HG03571 (cell line): ENCODE data around the gene NHEJ1.

Experiments used
- ATAC-seq: cut with Tn5 transposase; IDR thresholded peaks from one replicate; pipeline ENCODE4 v1.9.1; 2021; ENCODE audit not compliant: unreplicated experiment

NHEJ1 gene

DNA sequence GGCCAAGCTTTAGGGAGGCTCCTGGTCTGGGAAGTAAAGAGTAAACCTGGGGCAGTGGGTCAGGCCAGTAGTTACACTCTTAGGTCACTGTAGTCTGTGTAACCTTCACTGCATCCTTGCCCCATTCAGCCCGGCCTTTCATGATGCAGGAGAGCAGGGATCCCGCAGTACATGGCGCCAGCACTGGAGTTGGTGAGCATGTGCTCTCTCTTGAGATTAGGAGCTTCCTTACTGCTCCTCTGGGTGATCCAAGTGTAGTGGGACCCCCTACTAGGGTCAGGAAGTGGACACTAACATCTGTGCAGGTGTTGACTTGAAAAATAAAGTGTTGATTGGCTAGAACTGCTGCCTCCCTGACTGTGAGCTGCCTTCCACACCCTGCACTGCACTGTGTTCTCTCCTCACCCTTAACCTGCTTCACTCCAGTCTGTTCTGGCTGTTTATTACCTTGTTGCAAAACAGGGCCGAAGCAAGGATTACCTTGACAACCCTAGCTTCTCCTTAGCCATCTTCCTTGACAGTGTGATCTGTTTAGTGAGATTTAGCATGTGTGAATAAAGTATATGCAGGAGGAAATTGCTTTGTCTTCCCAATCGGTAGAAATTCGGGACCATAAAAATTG, 22.6 kb upstream of the NHEJ1 start:
- no peak for ATAC-seq

DNA sequence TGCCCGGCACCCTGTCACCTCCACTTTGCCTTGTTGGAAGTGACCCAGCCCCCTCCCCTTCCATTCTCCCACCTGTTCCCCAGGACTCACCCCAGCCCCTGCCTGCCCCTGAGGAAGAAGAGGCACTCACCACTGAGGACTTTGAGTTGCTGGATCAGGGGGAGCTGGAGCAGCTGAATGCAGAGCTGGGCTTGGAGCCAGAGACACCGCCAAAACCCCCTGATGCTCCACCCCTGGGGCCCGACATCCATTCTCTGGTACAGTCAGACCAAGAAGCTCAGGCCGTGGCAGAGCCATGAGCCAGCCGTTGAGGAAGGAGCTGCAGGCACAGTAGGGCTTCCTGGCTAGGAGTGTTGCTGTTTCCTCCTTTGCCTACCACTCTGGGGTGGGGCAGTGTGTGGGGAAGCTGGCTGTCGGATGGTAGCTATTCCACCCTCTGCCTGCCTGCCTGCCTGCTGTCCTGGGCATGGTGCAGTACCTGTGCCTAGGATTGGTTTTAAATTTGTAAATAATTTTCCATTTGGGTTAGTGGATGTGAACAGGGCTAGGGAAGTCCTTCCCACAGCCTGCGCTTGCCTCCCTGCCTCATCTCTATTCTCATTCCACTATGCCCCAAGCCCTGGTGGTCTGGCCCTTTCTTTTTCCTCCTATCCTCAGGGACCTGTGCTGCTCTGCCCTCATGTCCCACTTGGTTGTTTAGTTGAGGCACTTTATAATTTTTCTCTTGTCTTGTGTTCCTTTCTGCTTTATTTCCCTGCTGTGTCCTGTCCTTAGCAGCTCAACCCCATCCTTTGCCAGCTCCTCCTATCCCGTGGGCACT, 21.9 kb upstream of the NHEJ1 start:
- no peak for ATAC-seq

DNA sequence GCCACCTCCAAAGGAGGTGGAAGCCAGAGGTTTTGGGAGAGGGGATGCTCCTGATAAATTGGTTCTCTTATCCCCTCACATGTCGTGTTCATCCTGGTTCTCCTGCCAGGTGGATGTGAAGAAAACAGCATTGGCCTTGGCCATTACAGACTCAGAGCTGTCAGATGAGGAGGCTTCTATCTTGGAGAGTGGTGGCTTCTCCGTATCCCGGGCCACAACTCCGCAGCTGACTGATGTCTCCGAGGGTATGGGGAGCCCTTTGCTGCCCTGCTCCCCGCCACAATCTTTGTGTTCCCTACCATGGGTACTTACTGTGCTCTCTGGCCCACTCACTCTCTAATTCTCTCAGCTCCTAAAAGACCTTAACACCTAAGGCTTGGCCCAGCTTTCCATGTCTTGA, 20.9 kb upstream of the NHEJ1 start:
- ATAC-seq = no peak

DNA sequence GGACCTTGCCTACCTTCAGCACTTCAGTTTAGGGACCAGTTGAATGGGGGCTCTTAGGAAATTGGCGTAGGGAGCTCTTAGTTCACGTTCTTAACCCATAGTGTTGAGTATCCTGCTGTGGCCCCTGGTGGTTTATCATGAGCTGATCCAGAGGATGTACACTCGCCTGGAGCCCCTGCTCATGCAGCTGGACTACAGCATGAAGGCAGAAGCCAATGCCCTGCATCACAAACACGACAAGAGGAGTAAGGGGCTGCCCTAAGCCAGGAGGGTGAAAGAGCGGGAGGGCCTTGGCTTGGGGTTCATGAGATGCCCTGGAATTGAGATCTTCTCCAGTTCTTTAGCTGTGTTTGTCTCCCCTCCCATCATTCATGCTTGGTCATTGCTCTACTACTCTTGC, 20.3 kb upstream of the NHEJ1 start:
- ATAC-seq = no peak

DNA sequence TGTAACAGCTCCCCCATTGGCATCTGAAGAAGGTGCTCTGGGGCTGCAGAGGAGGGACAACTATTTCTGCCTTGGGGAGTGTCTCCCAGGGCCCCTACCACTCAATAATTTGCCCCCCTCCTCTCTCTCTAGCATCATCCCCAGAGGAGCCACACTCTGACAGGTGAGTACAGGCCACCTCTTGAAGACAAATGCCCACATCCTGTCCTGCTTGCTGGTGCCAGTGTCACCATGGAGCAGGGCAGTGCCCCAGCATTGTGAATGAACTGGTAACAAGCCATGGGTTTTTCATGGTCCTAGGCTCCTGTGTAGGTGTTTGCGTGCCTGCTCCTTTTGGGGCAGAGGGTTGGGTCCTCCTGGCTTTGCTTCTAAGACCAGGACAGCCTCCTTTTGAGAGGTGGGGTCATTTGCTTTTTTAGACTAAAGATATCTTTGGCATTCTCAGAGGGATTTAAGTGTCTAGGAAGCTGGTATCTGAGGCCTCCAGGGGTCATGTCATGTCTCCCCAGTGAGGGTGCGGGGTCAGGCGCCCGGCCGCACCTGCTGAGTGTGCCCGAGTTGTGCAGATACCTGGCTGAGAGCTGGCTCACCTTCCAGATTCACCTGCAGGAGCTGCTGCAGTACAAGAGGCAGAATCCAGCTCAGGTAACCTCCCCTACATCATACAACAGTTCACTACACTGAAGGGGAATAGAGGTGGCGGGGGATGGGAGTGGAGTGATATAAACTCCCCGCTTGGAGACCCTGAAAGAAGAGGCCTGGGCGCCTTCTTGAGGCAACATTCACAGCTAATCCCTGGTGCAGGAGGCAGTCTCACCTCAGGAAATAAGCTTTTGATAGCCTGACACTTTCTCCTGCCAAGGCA, 19.2 kb upstream of the NHEJ1 start:
- ATAC-seq = no peak

DNA sequence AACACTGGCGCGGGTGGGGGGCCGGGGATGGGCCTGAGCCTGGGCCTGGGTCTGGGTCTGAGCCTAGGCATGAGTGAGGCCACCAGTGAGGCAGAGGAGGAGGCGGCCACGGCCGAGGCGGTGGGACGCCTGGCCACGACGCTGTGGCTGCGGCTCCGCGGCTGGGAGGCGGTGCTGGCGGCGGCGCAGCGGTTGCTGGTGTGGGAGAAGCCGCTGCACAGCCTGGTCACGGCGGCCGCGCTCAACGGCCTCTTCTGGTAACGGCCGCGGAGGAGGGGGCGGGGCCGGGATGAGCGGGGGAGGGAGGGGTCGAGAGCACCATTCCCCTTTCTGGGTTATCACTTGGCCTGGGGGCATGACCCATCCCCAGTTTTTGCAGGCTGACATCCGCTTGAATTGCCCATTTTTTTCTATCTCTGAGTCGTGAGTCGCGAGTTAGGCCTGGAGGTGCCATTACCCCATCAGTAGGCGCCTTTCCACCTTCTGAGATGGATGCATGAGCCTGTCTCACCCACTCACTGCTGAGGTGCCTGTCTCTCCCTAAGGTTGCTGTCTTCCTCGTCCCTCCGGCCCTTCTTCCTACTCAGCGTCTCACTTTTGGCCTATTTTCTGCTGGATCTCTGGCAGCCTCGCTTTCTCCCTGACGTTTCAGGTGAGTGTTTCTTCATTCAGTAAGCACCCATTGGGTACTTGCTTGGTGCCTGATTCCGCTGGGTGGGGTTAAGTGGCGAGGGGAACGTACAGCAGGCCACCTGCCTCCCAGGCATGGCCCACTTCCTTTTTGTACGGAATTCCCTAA, 18.0 kb upstream of the NHEJ1 start:
- peak; percentile 15 for ATAC-seq

DNA sequence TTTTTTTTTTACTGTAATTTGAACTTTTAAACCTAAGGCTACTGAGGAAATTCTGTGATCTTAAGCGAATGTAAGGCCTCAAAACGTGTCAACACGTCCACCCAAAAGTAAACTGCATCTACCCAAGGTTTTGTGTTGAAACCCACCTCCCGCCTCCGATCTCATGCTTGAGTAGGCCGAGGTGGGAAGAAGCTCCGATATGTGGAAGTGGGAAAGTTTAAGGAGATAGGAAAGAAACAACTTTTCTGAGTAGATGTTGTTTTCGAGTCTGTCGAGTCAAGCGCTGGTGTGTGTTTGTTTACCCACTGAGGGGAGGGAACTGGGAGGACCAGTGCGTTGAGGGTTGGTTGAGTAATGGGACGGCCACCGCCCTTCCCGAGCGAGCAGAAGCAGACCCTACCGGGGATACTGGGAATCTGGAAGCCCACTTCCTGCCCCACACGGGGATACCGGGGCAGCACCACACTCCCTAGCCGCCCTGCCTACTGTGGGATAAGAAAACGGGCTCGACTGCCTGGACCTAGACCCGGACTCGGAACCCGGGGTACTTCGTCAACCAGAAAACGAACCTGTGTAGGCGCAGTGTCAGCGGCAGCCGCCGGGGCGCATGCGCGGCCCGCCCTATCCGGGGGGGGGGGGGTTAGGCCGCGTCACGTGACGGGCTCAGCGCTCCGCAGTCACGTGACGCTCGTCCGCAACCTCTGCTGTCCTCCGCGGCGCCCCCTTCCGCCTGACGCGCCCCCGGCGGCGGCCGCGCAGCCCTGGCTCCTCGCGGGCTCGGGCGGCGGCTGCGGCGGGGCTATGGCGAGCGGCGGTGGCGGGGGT, 17.1 kb upstream of the NHEJ1 start, which contains the start of gene RETREG2:
Gene RETREG2 (plus strand): TSS at position 724 of the 825 bp plus-strand sequence. CDS start 78 bp downstream, at position 802.
- ATAC-seq = peak; percentile 37

DNA sequence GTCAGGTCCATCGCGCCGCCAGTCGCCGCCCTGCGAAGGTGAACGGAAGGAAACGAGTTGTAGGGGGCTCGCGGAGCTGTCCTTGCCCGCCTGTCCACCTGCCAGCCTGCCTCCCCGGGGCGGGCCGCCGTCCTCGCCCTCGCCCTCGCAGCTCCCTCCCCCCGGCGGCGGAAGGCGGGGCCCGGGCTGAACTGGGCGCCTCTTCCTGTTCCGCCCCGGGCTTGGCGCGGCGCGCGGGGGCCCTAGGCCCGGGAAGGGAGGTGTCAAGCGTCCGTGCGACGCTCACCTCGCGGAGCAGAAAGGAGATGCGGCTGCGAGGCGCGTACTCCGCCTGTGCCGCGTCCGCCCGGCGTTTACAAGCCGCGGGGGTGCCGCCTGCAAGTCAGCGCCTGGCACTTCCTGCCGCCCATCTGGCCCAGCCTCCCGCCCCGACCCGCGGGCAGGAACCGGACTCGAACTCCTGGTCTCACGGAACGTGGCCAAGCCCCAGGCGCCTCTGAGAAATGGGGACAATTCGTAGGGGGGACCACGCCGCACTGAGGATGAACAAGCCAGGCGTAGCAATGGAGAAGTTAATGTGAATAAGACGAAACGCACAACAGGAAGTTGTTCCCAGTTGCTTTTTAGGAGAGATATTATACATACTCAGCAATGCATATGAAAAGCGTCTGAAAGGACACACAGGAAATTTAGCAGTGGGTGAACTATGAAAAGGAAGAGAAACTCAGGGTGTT, 16.4 kb upstream of the NHEJ1 start, which contains the start of gene CNPPD1:
Gene CNPPD1 (minus strand): TSS at position 108 of the 734 bp plus-strand sequence. CDS start 97 bp downstream, at position 11.
- ATAC-seq = peak; percentile 65

DNA sequence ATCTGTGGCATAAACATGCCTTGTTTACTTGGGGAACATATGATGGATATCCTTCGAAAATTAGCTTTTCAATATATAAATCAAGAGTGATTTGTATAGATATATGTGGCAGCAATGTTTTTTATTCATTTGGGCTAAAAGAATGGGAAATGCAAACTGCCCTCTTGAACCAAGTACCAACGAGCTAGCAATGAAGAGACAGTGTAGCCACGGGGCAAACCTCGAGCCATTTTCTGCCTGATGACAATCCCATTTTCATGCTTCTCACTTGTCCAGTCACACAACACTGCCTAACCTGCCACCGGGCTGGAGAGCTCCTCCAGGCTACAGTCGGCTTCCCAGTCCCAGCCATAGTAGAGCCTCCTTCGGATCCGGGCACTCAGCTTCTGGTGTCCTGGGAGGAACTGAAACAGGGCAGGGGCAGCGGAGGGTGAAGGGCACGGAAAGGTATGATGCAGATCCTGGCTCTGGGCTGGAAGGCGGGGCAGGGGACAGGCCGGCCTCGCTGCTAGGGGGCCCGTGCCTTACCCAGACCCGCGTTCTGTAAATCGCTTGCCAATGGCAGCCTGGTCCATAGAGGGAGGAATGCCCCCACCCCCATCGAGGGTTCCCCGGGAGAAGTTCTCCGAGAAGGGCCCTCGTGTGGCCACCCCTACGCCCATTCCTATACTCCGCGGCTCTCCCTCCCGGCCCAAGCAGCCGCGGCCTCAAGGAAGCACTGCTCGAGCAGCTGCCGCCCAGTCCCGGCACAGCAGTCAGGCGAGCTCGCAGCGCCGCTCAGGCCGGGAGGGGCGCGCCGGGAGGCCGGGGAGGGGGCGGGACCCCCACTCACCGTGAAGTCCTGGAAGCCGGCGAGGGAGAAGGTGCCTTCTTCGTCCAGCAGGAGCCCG, 15.6 kb upstream of the NHEJ1 start:
- peak; percentile 21 for ATAC-seq

DNA sequence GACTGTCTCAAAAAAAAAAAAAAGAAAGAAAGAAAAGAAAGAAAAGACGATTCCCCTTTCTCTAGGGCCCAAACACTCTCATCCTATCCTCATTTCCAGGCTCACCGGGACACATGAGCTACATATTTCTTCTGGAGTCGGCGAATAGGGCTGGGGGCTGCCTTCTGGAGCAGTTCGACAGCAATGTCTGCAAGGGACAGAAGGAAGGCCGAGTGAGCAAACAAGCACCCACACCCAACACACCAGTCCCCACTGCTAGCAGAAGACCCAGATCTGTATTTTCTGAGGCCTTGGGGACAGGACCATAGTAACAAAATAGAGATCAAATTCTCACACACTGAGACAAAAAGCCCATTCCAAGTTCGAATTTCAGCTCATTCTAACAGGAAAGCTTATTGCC, 14.9 kb upstream of the NHEJ1 start:
- ATAC-seq = no peak

DNA sequence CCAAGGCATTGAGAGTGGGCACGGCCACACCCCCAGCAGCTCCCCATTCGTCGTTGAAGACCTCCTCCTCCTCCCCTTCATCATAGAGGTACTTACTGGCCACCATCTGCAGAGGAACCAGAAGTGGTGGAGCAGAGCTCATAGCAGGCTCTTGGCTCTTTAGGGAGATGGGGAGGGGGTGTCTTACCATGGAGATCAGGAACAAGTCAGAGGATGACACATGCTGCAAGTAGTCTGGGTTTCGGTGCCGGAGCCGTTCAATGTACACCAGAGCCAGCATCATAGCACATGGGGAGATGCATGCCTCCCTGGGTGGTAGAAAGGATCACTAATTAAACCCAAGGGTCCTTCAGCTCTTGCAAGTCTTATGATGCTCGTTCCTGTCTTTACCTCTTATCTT, 14.2 kb upstream of the NHEJ1 start:
- ATAC-seq = no peak

DNA sequence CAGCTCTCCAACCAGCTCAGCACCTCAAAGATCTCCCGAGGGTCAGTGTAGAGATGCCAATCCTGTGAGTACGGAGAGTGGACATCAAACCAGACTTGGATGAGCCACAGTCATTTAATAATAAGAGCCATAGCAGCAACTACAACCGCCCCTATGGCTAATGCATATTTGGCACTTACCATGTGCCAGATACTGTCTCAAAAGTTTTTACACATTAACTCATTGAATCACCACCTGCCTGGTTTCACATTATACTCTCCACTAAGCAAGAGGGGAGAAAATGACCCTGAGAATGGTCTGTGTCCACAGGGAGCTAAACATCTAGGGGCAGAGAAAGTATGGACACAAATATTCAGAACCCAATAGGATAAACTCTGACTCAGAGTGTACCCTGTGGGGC, 13.5 kb upstream of the NHEJ1 start:
- ATAC-seq = no peak

DNA sequence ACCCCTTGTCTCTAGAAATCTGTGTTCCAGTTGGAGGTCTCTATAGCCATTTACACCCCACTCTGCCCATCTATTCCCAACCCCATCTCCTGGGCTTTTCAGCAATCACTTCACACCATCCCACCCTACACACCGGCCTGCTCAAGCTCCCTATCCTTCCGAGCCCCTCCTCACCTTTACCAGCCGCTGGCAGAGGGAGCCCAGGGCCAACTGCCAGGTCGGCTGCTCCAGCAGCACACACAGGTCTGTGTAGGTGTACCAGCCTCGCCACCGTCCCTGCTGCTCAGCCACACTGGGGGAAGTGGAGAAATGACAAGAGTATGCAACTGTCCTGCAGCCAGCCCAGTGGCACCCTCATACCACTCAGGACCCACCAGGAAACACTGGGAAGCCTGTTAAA, 12.6 kb upstream of the NHEJ1 start:
- ATAC-seq = no peak

DNA sequence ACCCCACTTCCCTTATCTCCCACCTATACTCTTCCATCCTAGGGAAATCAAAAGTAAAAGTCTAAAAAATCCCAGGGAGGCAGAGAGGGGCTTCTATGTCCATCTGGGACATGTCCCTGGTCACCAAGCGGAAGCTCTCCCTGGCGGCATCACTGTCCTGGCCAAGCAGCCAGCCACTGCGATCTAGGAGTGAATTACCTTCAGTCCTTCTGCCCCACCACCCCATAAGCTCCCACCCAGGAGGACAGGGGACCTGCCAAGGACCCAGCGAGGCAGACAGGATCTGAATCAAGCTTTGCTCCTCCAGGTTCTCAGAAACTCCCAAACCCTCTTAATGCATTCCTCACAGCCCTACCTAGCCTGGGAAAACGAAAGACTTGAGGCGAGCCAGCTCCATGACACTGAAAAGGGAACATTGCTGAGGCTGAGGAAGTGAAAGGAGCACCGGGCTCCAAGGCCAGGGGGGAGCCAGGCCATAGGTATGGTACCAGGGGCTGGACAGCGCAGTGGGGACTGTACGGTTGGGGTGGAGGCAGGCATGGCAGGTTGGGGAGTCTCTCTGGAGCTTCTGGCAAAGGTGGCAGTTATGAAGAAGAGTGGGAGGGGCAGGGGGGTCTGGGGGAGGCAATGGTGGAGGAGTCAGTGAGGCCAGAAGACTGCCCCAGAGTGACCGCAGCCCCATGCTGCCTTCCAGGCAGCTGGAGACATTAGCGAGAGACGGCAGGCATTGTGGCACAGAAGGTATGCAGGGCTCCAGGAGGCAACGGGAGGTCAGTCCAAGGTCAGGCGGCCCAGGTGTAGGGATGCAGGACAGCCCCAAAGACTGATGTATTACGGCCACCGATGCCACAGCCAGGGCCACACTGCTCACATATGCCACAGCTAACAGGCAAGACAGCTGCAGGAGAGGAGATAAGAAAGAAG, 11.9 kb upstream of the NHEJ1 start:
- ATAC-seq = no peak

DNA sequence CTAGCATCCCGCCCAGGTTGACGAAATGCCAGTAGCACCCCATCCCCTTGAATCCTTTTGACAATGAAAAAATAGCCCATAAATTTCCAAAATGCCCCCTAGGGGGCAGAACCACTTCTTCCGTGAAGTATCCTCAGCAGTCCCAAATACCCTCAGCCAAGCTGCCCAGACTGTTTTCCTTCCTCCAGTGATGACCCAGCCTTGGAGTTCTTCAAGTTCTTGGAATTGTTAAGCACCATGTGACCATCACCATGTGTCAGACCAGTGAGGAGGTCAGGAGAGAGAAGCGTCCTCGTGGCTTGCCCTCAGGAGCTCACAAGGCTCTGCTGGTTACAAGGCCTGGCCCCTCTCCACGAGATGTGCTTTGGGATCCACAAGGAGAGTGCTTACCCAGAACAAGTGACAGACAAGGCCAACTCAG, 10.6 kb upstream of the NHEJ1 start:
- ATAC-seq = no peak

DNA sequence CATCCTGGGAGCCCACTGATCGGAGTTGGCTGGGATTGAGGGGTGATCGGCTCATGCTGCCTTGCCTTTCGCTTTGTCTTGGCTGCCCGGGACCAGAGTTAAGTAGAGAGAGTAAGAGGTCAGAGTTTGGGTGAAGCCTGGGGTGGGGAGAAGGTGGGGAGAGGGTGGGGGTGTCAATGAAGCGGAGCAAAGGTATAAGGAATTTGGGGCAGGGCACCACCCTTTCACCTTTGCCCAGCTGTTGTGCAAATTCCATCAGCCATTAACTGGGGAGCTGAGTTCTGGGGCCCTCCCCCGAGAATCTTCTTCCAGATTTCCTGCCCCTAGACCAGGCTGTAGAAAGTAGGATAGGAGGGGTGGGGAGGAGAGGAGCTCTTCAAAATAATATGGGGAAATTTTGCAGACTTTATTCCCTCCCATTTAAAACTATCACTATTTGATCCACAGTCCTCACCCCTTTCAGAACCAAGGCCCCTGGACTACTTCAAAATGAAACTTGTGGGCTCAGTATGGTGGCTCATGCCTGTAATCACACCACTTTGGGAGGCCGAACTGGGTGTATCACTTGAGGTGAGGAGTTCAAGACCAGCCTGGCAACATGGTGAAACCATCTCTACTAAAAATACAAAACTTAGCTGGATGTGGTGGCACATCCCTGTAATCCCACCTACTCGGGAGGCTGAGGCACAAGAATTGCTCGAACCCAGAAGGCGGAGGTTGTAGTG, 9.5 kb upstream of the NHEJ1 start, which contains the start of gene SLC23A3:
Gene SLC23A3 (minus strand): TSS at position 100 of the 725 bp plus-strand sequence. CDS start 45 bp downstream, at position 55.
- ATAC-seq = no peak
